Upper lobe of left lung (tissue), 4 donors: Measurements from ENCODE around the gene TFEB.

ENCODE experiments used
- CTCF ChIP-seq, 6 experiments: fragments of 450-650 bp in 4 of 6; fragments of 200-600 bp in 2 of 6; sonication (generic) in 2 of 6; IDR thresholded peaks; one replicate each; pipeline ENCODE4 v1.5.1; 2016 to 2019; ENCODE audit warnings: antibody characterized with exemption in 6 of 6
- POLR2A ChIP-seq, 4 donors: fragments of 450-650 bp; IDR thresholded peaks; one replicate each; pipeline ENCODE4 v1.5.1; 2016 to 2017; ENCODE audit warnings: antibody characterized with exemption in 4 of 4, mild to moderate bottlenecking in 2 of 4
- POLR2AphosphoS5 ChIP-seq, 2 donors: sonication (generic); formaldehyde crosslinking; IDR thresholded peaks; one replicate each; pipeline ENCODE4 v1.5.1; 2017; ENCODE audit warnings: antibody characterized with exemption in 2 of 2

- no peak for TF ChIP-seq POLR2A (IDR thresholded peaks at IDR 0.05)
- no peak for TF ChIP-seq POLR2AphosphoS5 (IDR thresholded peaks at IDR 0.05)
- TF ChIP-seq CTCF (IDR thresholded peaks at IDR 0.05) = no peak
These were observed 75.5 kb downstream of the TFEB start for GRCh38 chr6:41659935-41660334.
